Measurements from ENCODE around the gene ALG1.

GRCh38 chr16:5034167-5034523 lies 37.5 kb upstream of the ALG1 start:
- TF ChIP-seq CTCF (IDR thresholded peaks at IDR 0.05; ENCODE audit: poor library complexity, severe bottlenecking) (no peak), POLR2AphosphoS5 (IDR thresholded peaks at IDR 0.05) (no peak), MXI1 (conservative IDR thresholded peaks at IDR 0.05; ENCODE audit: poor library complexity, severe bottlenecking) (no peak), EP300 (conservative IDR thresholded peaks at IDR 0.05; ENCODE audit: poor library complexity, severe bottlenecking) (no peak), EZH2 (IDR thresholded peaks at IDR 0.05; ENCODE audit: borderline replicate concordance, insufficient read depth, low read length, poor library complexity, severe bottlenecking) (no peak), RAD21 (conservative IDR thresholded peaks at IDR 0.05) (no peak), TAF1 (IDR thresholded peaks at IDR 0.05; ENCODE audit: low read depth) (no peak), SMC3 (conservative IDR thresholded peaks at IDR 0.05; ENCODE audit: poor library complexity) (no peak)

Measured in neural cell (in vitro differentiated cells).